ENCODE measurements around the gene ANKRD33.

Gene ANKRD33

GRCh38 chr12:51862947-51863346 lies 25.0 kb upstream of the ANKRD33 start:
- no peaks in the 10 kb centered on the region for H3K9me3 ChIP-seq (ENCODE audit: control insufficient read depth in 2 of 2, low read length in 2 of 2)
- H3K4me3 ChIP-seq (ENCODE audit: low read length in 2 of 2) = no peak overlapping the region
- H3K9ac ChIP-seq (ENCODE audit: low read length in 2 of 2) = no peak overlapping the region
- H3K27ac ChIP-seq (ENCODE audit: low read length) = no peak overlapping the region
- peaks cover 14 to 34% of the 10 kb centered on the region in 2 donors for H3K27me3 ChIP-seq (ENCODE audit: control insufficient read depth in 1 of 2, insufficient read depth in 2 of 2, low read length in 2 of 2)
- peaks cover 18% of the 10 kb centered on the region for H3K4me1 ChIP-seq (ENCODE audit: control insufficient read depth, insufficient read depth, low read length)
- H3K36me3 ChIP-seq (ENCODE audit: control insufficient read depth in 2 of 2, insufficient read depth in 2 of 2, low read length in 2 of 2) = no peaks in the 10 kb centered on the region

GRCh38 chr12:51863363-51863932 lies 24.5 kb upstream of the ANKRD33 start:
- peaks cover 18 to 39% of the 10 kb centered on the region in 2 donors for H3K27me3 ChIP-seq (ENCODE audit: control insufficient read depth in 1 of 2, insufficient read depth in 2 of 2, low read length in 2 of 2)
- no peaks in the 10 kb centered on the region for H3K9me3 ChIP-seq (ENCODE audit: control insufficient read depth in 2 of 2, low read length in 2 of 2)
- H3K27ac ChIP-seq (ENCODE audit: low read length) = no peak overlapping the region
- peaks cover 18% of the 10 kb centered on the region for H3K4me1 ChIP-seq (ENCODE audit: control insufficient read depth, insufficient read depth, low read length)
- H3K36me3 ChIP-seq (ENCODE audit: control insufficient read depth in 2 of 2, insufficient read depth in 2 of 2, low read length in 2 of 2) = no peaks in the 10 kb centered on the region
- H3K9ac ChIP-seq (ENCODE audit: low read length in 2 of 2) = no peak overlapping the region
- H3K4me3 ChIP-seq (ENCODE audit: low read length in 2 of 2) = peak overlapping the region; percentile 35 to 66

DNA sequence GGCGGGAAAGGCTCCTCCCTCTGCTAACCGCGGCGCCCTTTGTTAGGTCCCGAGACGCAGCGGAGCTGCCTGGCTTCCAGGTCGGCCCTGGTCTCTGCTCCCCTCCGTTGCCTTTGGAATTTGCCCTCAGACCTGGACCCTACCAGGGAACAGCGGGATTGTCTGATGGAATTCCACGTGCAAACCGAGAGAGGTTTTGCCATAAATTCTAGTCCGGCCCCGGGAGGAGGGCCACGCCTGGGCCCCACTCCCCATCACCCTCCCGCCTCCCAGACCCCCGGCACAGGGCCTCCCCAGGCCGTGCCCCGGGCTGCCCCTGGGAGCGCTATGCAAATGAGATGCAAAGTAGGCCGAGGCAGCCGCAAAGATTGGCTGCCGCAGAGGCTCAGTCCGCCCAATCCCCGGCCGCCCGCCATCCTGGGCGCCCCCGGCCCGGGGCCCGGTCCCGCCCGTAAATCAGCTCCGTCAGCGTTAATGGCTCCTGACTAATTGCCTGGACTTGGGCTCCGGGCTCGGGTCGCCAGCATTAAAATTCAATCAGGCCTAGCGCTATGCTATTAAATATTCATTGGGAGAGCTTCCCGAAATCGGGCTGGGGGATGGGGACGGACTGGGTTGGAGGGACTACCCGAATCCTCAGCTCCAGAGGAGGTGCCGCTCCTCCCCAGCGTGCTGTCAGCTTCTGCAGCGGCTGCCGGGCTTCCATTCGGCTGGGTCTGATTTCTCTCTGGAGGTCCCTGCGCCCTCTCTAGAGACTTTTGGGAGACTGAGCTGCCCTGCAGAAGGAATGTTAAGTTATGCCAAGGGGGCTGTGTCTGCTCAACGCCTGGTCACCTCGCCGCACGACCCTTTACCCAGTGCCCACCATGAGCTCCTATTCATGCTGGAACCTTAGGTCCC lies 23.7 kb upstream of the ANKRD33 start:
- Histone ChIP-seq H3K4me1 (ENCODE audit: control insufficient read depth, insufficient read depth, low read length) (peaks cover 24% of the 10 kb centered on the region), H3K27me3 (ENCODE audit: control insufficient read depth in 1 of 2, insufficient read depth in 2 of 2, low read length in 2 of 2) (peaks cover 21 to 45% of the 10 kb centered on the region in 2 donors), H3K9ac (ENCODE audit: low read length in 2 of 2) (no peak overlapping the region), H3K4me3 (ENCODE audit: low read length in 2 of 2) (peak overlapping the region; percentile 35 to 66), H3K36me3 (ENCODE audit: control insufficient read depth in 2 of 2, insufficient read depth in 2 of 2, low read length in 2 of 2) (no peaks in the 10 kb centered on the region), H3K27ac (ENCODE audit: low read length) (no peak overlapping the region), H3K9me3 (ENCODE audit: control insufficient read depth in 2 of 2, low read length in 2 of 2) (no peaks in the 10 kb centered on the region)

DNA sequence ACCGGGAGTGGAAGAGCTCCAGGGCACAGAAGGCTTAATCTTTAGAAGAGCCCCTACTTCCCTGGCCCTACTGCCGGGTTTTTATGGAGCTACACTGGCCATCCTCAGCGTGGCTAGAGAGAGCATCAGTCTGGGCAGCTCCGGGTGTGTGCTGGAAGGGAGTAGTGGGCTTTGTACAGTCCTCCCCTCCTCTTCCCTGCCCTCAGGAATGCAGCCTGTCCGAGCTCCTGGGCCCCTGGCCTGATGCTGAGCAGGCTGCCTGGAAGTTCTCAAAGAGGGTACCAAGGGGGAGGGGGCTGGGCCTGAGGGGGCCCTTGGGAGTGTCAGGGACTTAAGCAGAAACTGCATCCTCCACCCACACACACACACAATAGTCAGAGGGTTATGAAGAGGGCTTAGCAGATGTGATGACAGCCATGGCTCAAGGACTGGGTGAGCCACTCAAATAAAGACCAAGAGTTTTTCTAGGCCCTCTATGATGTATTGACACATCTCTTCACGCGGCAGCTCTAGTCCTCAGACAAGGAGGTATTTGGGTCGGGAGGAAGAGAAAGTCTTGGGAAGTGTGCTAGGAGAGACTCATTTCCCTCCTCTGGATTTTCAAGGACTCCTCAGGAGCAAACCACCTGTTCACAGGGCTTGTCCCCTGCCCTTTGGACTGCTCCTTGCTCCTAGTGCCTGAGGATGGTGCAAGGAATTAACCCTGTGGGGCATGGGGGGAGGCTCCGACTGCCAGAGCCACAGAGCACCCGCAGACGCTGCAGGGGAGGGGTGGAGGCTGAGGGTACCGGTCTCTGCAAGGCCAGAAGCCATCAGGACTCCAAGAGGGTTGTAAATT lies 22.9 kb upstream of the ANKRD33 start:
- Histone ChIP-seq H3K9ac (ENCODE audit: low read length in 2 of 2) (no peak overlapping the region), H3K27ac (ENCODE audit: low read length) (no peak overlapping the region), H3K36me3 (ENCODE audit: control insufficient read depth in 2 of 2, insufficient read depth in 2 of 2, low read length in 2 of 2) (no peaks in the 10 kb centered on the region), H3K4me3 (ENCODE audit: low read length in 2 of 2) (no peak overlapping the region), H3K4me1 (ENCODE audit: control insufficient read depth, insufficient read depth, low read length) (peaks cover 28% of the 10 kb centered on the region), H3K9me3 (ENCODE audit: control insufficient read depth in 2 of 2, low read length in 2 of 2) (no peaks in the 10 kb centered on the region), H3K27me3 (ENCODE audit: control insufficient read depth in 1 of 2, insufficient read depth in 2 of 2, low read length in 2 of 2) (peaks cover 26 to 53% of the 10 kb centered on the region in 2 donors)

DNA sequence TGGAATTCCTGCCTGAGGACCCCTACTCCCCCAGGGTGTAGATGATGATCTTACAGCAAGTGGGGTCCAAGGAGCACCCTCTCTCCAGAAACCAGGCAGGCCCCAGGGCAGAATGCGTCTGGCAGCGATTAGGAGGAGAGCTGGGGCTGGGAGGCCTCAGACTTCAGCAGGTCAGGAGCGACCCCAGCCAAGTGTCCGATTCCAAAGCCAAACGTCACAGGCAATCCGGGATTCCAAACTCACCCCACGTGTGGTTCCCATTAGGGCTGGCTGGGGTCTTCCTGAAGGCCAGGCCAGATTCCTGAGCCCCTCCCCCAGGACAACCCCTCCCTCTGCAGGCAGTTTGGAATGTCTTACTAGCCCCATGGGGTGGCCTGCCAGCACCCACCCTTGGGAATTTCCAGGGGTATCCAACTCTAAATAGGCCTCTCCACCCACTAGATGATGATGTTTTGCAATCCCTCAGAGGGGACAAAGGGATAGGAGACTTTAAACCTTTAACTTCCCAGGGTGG lies 22.1 kb upstream of the ANKRD33 start:
- Histone ChIP-seq H3K4me3 (ENCODE audit: low read length in 2 of 2) (no peak overlapping the region), H3K27ac (ENCODE audit: low read length) (no peak overlapping the region), H3K9ac (ENCODE audit: low read length in 2 of 2) (no peak overlapping the region), H3K36me3 (ENCODE audit: control insufficient read depth in 2 of 2, insufficient read depth in 2 of 2, low read length in 2 of 2) (no peaks in the 10 kb centered on the region), H3K4me1 (ENCODE audit: control insufficient read depth, insufficient read depth, low read length) (peaks cover 28% of the 10 kb centered on the region), H3K9me3 (ENCODE audit: control insufficient read depth in 2 of 2, low read length in 2 of 2) (no peaks in the 10 kb centered on the region), H3K27me3 (ENCODE audit: control insufficient read depth in 1 of 2, insufficient read depth in 2 of 2, low read length in 2 of 2) (peaks cover 32 to 54% of the 10 kb centered on the region in 2 donors)

- no peak overlapping the region for H3K27ac ChIP-seq (ENCODE audit: low read length)
- H3K9ac ChIP-seq (ENCODE audit: low read length in 2 of 2) = no peak overlapping the region
- H3K4me1 ChIP-seq (ENCODE audit: control insufficient read depth, insufficient read depth, low read length) = peaks cover 28% of the 10 kb centered on the region
- no peak overlapping the region for H3K4me3 ChIP-seq (ENCODE audit: low read length in 2 of 2)
- no peaks in the 10 kb centered on the region for H3K36me3 ChIP-seq (ENCODE audit: control insufficient read depth in 2 of 2, insufficient read depth in 2 of 2, low read length in 2 of 2)
- H3K27me3 ChIP-seq (ENCODE audit: control insufficient read depth in 1 of 2, insufficient read depth in 2 of 2, low read length in 2 of 2) = peaks cover 35 to 50% of the 10 kb centered on the region in 2 donors
- H3K9me3 ChIP-seq (ENCODE audit: control insufficient read depth in 2 of 2, low read length in 2 of 2) = no peaks in the 10 kb centered on the region
Measured at GRCh38 chr12:51866324-51866723, 21.6 kb upstream of the ANKRD33 start.

- Histone ChIP-seq H3K27ac (ENCODE audit: low read length) (no peak overlapping the region), H3K27me3 (ENCODE audit: control insufficient read depth in 1 of 2, insufficient read depth in 2 of 2, low read length in 2 of 2) (peaks cover 35 to 48% of the 10 kb centered on the region in 2 donors), H3K9ac (ENCODE audit: low read length in 2 of 2) (no peak overlapping the region), H3K4me1 (ENCODE audit: control insufficient read depth, insufficient read depth, low read length) (peaks cover 28% of the 10 kb centered on the region), H3K9me3 (ENCODE audit: control insufficient read depth in 2 of 2, low read length in 2 of 2) (no peaks in the 10 kb centered on the region), H3K36me3 (ENCODE audit: control insufficient read depth in 2 of 2, insufficient read depth in 2 of 2, low read length in 2 of 2) (no peaks in the 10 kb centered on the region), H3K4me3 (ENCODE audit: low read length in 2 of 2) (no peak overlapping the region)
Measured at GRCh38 chr12:51866762-51867161, 21.1 kb upstream of the ANKRD33 start.

GRCh38 chr12:51867371-51867770 lies 20.5 kb upstream of the ANKRD33 start:
- Histone ChIP-seq H3K27me3 (ENCODE audit: control insufficient read depth in 1 of 2, insufficient read depth in 2 of 2, low read length in 2 of 2) (peaks cover 30 to 48% of the 10 kb centered on the region in 2 donors), H3K9me3 (ENCODE audit: control insufficient read depth in 2 of 2, low read length in 2 of 2) (no peaks in the 10 kb centered on the region), H3K36me3 (ENCODE audit: control insufficient read depth in 2 of 2, insufficient read depth in 2 of 2, low read length in 2 of 2) (no peaks in the 10 kb centered on the region), H3K4me3 (ENCODE audit: low read length in 2 of 2) (no peak overlapping the region), H3K9ac (ENCODE audit: low read length in 2 of 2) (no peak overlapping the region), H3K27ac (ENCODE audit: low read length) (no peak overlapping the region), H3K4me1 (ENCODE audit: control insufficient read depth, insufficient read depth, low read length) (peaks cover 28% of the 10 kb centered on the region)

DNA sequence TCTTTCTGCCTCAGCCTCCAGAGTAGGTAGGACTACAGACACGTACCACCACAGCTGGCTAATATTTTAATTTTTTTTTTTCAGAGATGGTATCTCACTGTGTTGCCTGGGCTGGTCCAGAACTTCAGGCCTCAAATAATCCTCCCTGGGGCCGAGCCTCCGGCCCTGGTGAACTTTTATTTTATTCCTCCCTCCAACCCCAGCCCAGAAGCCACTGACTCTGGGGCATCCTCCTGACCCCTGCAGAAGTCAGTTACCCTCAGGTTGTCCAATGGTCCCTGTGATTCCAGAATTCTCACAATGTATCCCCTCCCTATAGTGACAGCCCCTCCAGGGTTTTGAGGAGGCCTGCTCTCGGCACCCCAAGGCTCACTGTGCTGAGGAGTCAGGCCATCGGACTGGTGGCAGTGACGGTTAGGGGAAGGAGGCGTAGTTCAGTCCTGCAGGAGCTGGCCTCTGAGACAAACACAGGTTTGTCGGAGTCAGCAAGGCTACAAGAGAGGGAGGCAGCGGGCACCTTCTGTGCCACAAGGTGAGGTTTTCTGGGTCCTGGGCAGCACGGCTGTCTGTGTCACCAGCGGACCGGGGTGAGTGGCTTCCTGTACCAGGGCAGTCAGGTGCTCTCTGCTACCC lies 20.0 kb upstream of the ANKRD33 start:
- Histone ChIP-seq H3K27me3 (ENCODE audit: control insufficient read depth in 1 of 2, insufficient read depth in 2 of 2, low read length in 2 of 2) (peaks cover 31 to 48% of the 10 kb centered on the region in 2 donors), H3K4me1 (ENCODE audit: control insufficient read depth, insufficient read depth, low read length) (peaks cover 28% of the 10 kb centered on the region)

More for the DNA sequence above, 20.0 kb upstream of the ANKRD33 start:
- Histone ChIP-seq H3K36me3 (ENCODE audit: control insufficient read depth in 2 of 2, insufficient read depth in 2 of 2, low read length in 2 of 2) (no peaks in the 10 kb centered on the region), H3K27ac (ENCODE audit: low read length) (no peak overlapping the region), H3K4me3 (ENCODE audit: low read length in 2 of 2) (no peak overlapping the region), H3K9me3 (ENCODE audit: control insufficient read depth in 2 of 2, low read length in 2 of 2) (no peaks in the 10 kb centered on the region), H3K9ac (ENCODE audit: low read length in 2 of 2) (no peak overlapping the region)
